Measurements from ENCODE around the gene TRIP12.

GRCh38 chr2:229835596-229836283 is 86.1 kb downstream of the TRIP12 start:
- TF ChIP-seq POLR2AphosphoS5 (IDR thresholded peaks at IDR 0.05; ENCODE audit: insufficient read depth in 1 of 2, low read depth in 1 of 2) (no peak), POLR2A (IDR thresholded peaks at IDR 0.05) (no peak)
